Osteoblast (primary cell): ENCODE results near the gene MEIOSIN. TPM values are rescaled to one million over a fixed set of nuclear protein-coding genes. Genes with fewer than 3 reads are reported as not detected.

ENCODE experiments used
- DNase-seq: peaks from one replicate; pipeline ENCODE4 v3.0.0; 2011; ENCODE audit warnings: low spot score, mixed read lengths; ENCODE audit not compliant: insufficient read length; ENCODE audit errors: missing footprints
- H2AFZ ChIP-seq: 2 replicates; pipeline ENCODE4 v1.6.0; 2011; ENCODE audit warnings: mild to moderate bottlenecking, low read length
- H3K27ac ChIP-seq: 2 replicates; pipeline ENCODE4 v1.5.1; 2011; ENCODE audit warnings: mild to moderate bottlenecking, low read depth, low read length, moderate library complexity
- H3K27me3 ChIP-seq: 2 replicates; pipeline ENCODE4 v1.6.0; 2012; ENCODE audit warnings: mild to moderate bottlenecking, control low read depth, inconsistent platforms, low read length, moderate library complexity; ENCODE audit not compliant: insufficient read depth
- H3K36me3 ChIP-seq: 2 replicates; pipeline ENCODE4 v1.5.1; 2011; ENCODE audit warnings: mild to moderate bottlenecking, low read length, control low read depth, moderate library complexity; ENCODE audit not compliant: insufficient read depth
- H3K4me1 ChIP-seq: 2 replicates; pipeline ENCODE4 v1.5.1; 2011; ENCODE audit warnings: mild to moderate bottlenecking, low read length, control low read depth, moderate library complexity; ENCODE audit not compliant: insufficient read depth
- H3K4me2 ChIP-seq: 2 replicates; pipeline ENCODE4 v1.6.0; 2011; ENCODE audit warnings: mild to moderate bottlenecking, low read length; ENCODE audit not compliant: insufficient read depth
- H3K4me3 ChIP-seq: fragments of 200-600 bp; sonication (generic); 3 replicates; pipeline ENCODE4 v1.5.1; 2012; ENCODE audit warnings: mild to moderate bottlenecking, low read length, inconsistent platforms; ENCODE audit not compliant: insufficient read depth
- H3K79me2 ChIP-seq: 2 replicates; pipeline ENCODE4 v1.6.0; 2012; ENCODE audit warnings: mild to moderate bottlenecking, low read length, control low read depth, inconsistent platforms; ENCODE audit not compliant: insufficient read depth
- H3K9me3 ChIP-seq: 2 replicates; pipeline ENCODE4 v1.5.1; 2011; ENCODE audit warnings: low read depth, low read length, control low read depth
- H4K20me1 ChIP-seq: 2 replicates; pipeline ENCODE4 v1.6.0; 2012; ENCODE audit warnings: mild to moderate bottlenecking, low read length, control low read depth; ENCODE audit not compliant: insufficient read depth
- total RNA-seq: library from RNA; depleted of rRNA; stranded (reverse); fragments of >200 nt; gene quantifications from 2 replicates; pipeline ENCODE4 v1.2.3, GENCODE V29; 2012
- TF ChIP-seq, protein P1 (sequence below): IDR thresholded peaks from 2 replicates; pipeline ENCODE4 v1.5.1; 2011; ENCODE audit warnings: mild to moderate bottlenecking, low read depth, low read length, moderate library complexity; ENCODE audit errors: extremely low read depth

MEIOSIN gene
- total RNA-seq, 1 donor: not detected

DNA sequence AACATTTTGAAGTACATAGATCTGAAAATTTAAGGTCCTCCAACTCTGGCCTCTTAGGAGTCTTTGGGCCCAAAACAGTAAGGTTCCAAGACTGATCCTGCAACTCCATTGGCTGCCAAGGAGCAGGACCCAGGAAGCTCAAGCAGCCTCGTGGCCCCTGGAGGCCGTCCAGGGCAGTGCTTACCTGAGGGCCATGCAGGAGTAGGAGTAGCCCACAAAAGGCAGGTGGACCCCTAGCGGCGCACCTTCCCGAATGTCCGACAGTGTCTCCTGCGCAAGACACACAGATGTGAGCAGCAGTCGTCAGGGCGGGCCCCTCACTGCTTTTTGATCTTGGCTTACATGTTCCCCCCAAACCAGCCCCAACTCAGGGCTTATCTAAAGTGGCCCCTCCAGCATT is 41.5 kb downstream of the MEIOSIN start:
- no peak overlapping the region for H2AFZ ChIP-seq
- H3K4me3 ChIP-seq: no peak overlapping the region
- H3K4me1 ChIP-seq: peaks cover 6% of the 10 kb centered on the region
- peaks cover 26% of the 10 kb centered on the region for H4K20me1 ChIP-seq
- no peaks in the 10 kb centered on the region for H3K79me2 ChIP-seq
- no peak overlapping the region for H3K27ac ChIP-seq
- peak; percentile 45 for DNase-seq
- TF ChIP-seq, protein P1, sequence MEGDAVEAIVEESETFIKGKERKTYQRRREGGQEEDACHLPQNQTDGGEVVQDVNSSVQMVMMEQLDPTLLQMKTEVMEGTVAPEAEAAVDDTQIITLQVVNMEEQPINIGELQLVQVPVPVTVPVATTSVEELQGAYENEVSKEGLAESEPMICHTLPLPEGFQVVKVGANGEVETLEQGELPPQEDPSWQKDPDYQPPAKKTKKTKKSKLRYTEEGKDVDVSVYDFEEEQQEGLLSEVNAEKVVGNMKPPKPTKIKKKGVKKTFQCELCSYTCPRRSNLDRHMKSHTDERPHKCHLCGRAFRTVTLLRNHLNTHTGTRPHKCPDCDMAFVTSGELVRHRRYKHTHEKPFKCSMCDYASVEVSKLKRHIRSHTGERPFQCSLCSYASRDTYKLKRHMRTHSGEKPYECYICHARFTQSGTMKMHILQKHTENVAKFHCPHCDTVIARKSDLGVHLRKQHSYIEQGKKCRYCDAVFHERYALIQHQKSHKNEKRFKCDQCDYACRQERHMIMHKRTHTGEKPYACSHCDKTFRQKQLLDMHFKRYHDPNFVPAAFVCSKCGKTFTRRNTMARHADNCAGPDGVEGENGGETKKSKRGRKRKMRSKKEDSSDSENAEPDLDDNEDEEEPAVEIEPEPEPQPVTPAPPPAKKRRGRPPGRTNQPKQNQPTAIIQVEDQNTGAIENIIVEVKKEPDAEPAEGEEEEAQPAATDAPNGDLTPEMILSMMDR: no peak
- H3K9me3 ChIP-seq: no peaks in the 10 kb centered on the region
- peaks cover 61% of the 10 kb centered on the region for H3K36me3 ChIP-seq
- H3K27me3 ChIP-seq: no peaks in the 10 kb centered on the region
- no peak overlapping the region for H3K4me2 ChIP-seq

DNA sequence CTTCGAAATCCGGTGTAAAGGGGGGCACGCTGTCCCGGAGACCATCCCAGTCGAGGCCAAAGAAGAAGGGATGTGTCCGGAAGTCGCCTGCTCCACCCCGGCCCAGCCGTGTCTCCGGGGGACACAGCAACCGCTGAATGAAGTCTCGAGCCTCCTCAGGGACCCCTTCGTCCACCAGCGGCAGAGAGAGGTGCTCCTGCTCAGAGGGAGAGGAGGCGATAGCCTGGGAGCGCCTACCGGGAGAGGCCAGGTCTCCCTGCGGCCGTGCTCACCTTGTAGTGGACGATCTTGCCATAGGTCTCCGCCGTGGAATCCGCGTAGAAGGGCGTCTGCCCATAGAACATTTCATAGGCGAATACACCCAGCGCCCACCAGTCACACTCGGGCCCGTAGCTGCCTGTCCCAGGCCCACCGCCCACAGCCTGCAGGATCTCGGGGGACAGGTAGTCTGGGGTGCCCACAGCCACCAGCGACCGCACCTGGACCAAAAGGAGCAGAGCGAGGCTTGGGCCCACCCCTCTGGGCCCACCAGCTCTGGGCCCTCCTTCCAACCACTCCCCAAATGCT is 44.2 kb downstream of the MEIOSIN start:
- no peak overlapping the region for H3K4me3 ChIP-seq
- H3K27me3 ChIP-seq: no peaks in the 10 kb centered on the region
- H3K27ac ChIP-seq: no peak overlapping the region
- peaks cover 14% of the 10 kb centered on the region for H3K4me1 ChIP-seq
- no peak overlapping the region for H3K4me2 ChIP-seq
- no peaks in the 10 kb centered on the region for H3K9me3 ChIP-seq
- peaks cover 47% of the 10 kb centered on the region for H3K36me3 ChIP-seq
- no peak for DNase-seq
- H3K79me2 ChIP-seq: peaks cover 23% of the 10 kb centered on the region
- TF ChIP-seq, protein P1: no peak
- peaks cover 36% of the 10 kb centered on the region for H4K20me1 ChIP-seq
- no peak overlapping the region for H2AFZ ChIP-seq

DNA sequence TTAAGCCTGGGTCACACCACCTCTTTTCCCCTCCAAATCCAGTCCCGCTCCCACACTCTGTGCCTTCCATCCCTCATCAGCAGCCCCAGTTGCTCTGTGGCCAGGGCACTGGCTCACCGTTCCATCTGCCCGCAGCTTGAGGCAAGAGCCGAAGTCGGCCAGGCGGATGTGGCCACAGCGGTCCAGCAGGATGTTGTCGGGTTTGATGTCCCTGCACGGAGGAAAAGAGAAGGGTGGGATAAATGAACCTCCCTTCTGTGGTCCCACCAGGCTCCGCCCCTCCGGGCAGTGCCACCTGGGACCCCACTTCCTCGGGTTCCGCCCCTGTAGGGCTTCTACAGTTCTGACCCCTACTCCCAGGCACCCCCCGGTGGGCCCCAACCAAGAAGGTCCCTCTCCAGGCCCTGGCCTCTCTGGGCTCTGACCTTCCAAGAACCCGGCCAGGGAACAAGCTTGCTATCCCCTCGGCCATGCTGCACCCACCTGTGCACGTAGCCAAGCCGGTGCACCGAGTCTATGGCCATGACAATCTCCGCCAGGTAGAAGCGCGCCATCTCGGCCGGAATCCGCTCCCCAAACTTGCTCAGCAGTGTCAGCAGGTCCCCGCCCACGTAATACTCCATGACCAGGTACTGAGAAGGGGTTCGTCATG is 44.9 kb downstream of the MEIOSIN start:
- TF ChIP-seq, protein P1: no peak
- peak; percentile 23 for DNase-seq
- H3K36me3 ChIP-seq: peaks cover 41% of the 10 kb centered on the region

More for the DNA sequence above, 44.9 kb downstream of the MEIOSIN start:
- H3K27me3 ChIP-seq: no peaks in the 10 kb centered on the region
- H4K20me1 ChIP-seq: peaks cover 36% of the 10 kb centered on the region
- H3K27ac ChIP-seq: no peak overlapping the region
- H3K4me2 ChIP-seq: no peak overlapping the region
- peaks cover 23% of the 10 kb centered on the region for H3K79me2 ChIP-seq
- H3K4me3 ChIP-seq: no peak overlapping the region
- H3K9me3 ChIP-seq: no peaks in the 10 kb centered on the region
- H3K4me1 ChIP-seq: peaks cover 21% of the 10 kb centered on the region
- no peak overlapping the region for H2AFZ ChIP-seq
